Thymus (tissue), 11 donors: ENCODE data around the gene BTBD19. TPM values are rescaled to one million over a fixed set of nuclear protein-coding genes. Genes with fewer than 3 reads are reported as not detected.

Experiments
- DNase-seq, 9 donors: peaks; one replicate each; pipeline ENCODE4 v3.0.0-alpha.2; 2013; ENCODE audit warnings: low spot score in 9 of 9, low read depth in 6 of 9, missing footprints in 1 of 9
- H3K27ac ChIP-seq, 2 donors: one replicate each; pipeline ENCODE4 v1.5.1; 2013; ENCODE audit warnings: control low read depth in 1 of 2, low read depth in 1 of 2, low read length in 1 of 2, mild to moderate bottlenecking in 1 of 2, moderate library complexity in 1 of 2
- H3K27me3 ChIP-seq, 2 donors: one replicate each; pipeline ENCODE4 v1.5.1; 2013; ENCODE audit warnings: low read length in 1 of 2; ENCODE audit not compliant: control insufficient read depth in 2 of 2, insufficient read depth in 1 of 2
- H3K36me3 ChIP-seq, 2 donors: one replicate each; pipeline ENCODE4 v1.5.1; 2013; ENCODE audit warnings: low read length in 1 of 2, mild to moderate bottlenecking in 1 of 2, moderate library complexity in 1 of 2; ENCODE audit not compliant: control insufficient read depth in 2 of 2, insufficient read depth in 2 of 2
- H3K4me1 ChIP-seq, 2 donors: one replicate each; pipeline ENCODE4 v1.5.1; 2013; ENCODE audit warnings: low read length in 2 of 2; ENCODE audit not compliant: control insufficient read depth in 2 of 2, insufficient read depth in 2 of 2
- H3K4me3 ChIP-seq, 2 donors: one replicate each; pipeline ENCODE4 v1.5.1; 2013; ENCODE audit warnings: low read length in 2 of 2, control low read depth in 1 of 2, mild to moderate bottlenecking in 1 of 2
- H3K9me3 ChIP-seq, 2 donors: one replicate each; pipeline ENCODE4 v1.5.1; 2013; ENCODE audit warnings: low read length in 1 of 2, mild to moderate bottlenecking in 1 of 2; ENCODE audit not compliant: control insufficient read depth in 2 of 2, insufficient read depth in 1 of 2
- WGBS: extraction: QIAGEN DNeasy Blood & Tissue Kit; methylation state at CpG from one replicate; pipeline ENCODE4 v1.1.7; 2013; 5-methylcytosine and 5-hydroxymethylcytosine counted together
- polyA plus RNA-seq: library from polyadenylated mRNA; stranded (reverse); fragments of 200-250 nt; gene quantifications from one replicate; pipeline ENCODE4 v1.2.3, GENCODE V29; 2013
- total RNA-seq: library from RNA; stranded (reverse); fragments of 120-200 nt; gene quantifications from one replicate; pipeline ENCODE4 v1.2.4, GENCODE V29; 2013
- donor health status: healthy.

BTBD19 gene
- total and polyA plus RNA-seq, 2 donors: 0.42 to 3.8 TPM

DNA sequence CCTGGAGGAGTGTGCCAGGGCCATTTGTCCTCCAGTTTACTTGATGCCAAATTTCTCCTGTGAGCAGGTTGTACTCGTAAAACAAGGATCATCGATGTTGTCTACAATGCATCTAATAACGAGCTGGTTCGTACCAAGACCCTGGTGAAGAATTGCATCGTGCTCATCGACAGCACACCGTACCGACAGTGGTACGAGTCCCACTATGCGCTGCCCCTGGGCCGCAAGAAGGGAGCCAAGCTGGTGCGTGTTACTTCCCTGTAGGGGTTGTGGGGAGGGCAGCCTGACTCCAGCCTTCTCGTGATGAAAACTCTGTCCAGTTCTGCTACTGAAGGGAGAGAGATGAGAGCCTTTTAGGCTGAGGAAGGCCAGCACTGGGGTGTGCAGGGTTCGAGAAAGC lies 30.8 kb upstream of the BTBD19 start:
- H3K27me3 ChIP-seq: no peaks in the 10 kb centered on the region
- H3K27ac ChIP-seq: no peak overlapping the region
- no peak for DNase-seq
- no peak overlapping the region for H3K4me3 ChIP-seq
- WGBS: 96% methylated on average over 14 of the region's 14 CpGs
- no peaks in the 10 kb centered on the region for H3K9me3 ChIP-seq
- H3K36me3 ChIP-seq: peaks cover 37 to 53% of the 10 kb centered on the region in 2 donors
- H3K4me1 ChIP-seq: peaks cover 12 to 30% of the 10 kb centered on the region in 2 donors

DNA sequence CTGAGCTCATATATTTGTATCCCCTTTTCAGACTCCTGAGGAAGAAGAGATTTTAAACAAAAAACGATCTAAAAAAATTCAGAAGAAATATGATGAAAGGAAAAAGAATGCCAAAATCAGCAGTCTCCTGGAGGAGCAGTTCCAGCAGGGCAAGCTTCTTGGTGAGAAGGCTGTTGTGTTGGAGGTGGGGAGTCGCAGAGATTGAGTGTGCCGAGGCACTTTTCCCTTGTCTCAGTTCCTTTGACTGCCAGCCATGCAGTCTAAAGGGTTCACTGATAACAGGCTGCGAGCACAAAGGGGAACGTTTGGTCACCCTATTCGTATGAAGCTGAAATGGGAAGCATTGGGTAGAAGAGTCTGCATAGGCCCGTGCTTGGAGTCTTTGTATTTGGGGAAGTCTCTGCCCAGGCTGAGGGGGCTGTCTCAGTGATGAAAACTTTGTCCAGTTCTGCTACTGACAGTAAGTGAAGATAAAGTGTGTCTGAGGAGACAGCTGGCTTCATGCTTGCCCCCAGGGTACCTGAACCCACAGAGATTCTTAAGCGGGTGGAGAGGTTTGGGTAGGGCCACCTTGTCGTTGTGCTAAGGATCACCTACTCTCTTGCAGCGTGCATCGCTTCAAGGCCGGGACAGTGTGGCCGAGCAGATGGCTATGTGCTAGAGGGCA lies 30.2 kb upstream of the BTBD19 start:
- DNase-seq: no peak
- H3K4me1 ChIP-seq: peaks cover 12 to 30% of the 10 kb centered on the region in 2 donors
- H3K27ac ChIP-seq: no peak overlapping the region
- no peaks in the 10 kb centered on the region for H3K27me3 ChIP-seq
- peaks cover 37 to 53% of the 10 kb centered on the region in 2 donors for H3K36me3 ChIP-seq
- no peak overlapping the region for H3K4me3 ChIP-seq
- WGBS: 90% methylated on average over 13 of the region's 13 CpGs
- H3K9me3 ChIP-seq: no peaks in the 10 kb centered on the region

DNA sequence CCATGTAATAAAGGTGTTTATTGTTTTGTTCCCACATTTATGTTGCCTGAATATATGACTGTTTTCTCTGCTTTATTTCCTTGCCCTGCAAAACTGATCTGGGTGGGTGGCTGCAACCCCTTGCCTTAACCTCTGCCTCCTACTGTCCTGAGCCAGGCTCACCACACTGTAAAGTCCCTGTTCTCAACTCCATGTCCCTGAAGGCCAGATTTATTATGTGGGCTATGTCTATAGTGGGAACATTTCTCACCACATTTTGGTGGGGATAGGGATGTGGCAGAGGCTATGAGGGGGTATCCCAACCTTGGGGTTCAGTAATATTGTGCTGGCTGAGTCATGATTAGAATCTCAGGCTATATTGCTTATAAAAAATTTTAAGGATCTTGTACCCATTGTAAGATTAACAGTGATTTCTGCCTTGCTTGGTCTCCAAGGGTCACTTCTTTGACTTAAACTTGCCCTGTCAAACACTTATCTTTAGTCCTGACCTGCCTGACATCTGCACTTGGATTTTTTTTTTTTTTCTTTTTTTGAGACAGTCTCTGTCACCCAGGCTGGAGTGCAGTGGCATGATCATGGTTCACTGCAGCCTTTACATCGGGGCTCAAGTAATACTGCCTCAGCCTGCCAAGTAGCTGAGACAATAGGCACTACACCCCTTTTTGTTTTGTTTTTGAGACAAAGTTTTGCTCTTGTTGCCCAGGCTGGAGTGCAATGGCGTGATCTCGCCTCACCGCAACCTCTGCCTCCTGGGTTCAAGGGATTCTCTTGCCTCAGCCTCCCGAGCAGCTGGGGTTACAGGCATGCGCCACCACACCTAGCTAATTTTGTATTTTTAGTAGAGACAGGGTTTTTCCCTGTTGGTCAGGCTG lies 29.4 kb upstream of the BTBD19 start:
- Histone ChIP-seq H3K4me1 (peaks cover 16 to 34% of the 10 kb centered on the region in 2 donors), H3K9me3 (no peaks in the 10 kb centered on the region), H3K27ac (no peak overlapping the region), H3K4me3 (no peak overlapping the region), H3K27me3 (no peaks in the 10 kb centered on the region), H3K36me3 (peaks cover 37 to 53% of the 10 kb centered on the region in 2 donors)
- no peak for DNase-seq
- WGBS: 98% methylated on average over 6 of the region's 6 CpGs

DNA sequence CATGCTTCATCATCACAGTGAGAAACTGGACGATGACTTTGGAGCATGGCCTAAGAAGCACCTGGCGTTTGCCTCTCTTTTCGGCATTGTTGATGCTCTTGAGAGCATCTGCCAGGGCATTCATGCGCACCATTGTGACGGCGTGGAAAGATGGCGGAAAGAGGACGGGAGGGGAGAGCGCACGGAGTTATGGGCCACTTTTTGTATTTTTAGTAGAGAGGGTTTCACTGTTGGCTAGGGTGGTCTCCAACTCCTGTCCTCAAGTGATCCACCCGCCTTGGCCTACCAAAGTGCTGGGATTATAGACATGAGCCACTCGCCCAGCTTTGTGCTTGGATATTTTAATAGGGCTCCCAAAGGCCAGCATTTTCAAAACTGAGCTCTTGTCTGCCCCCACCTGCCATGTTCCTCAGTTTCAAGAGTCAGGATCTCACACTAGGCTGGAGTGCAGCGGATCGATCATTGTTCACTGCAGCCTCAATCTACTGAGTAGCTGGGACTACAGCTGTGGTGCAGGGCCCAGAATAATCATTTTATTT lies 27.7 kb upstream of the BTBD19 start:
- peaks cover 26 to 42% of the 10 kb centered on the region in 2 donors for H3K4me1 ChIP-seq
- peaks cover 37 to 53% of the 10 kb centered on the region in 2 donors for H3K36me3 ChIP-seq

DNA sequence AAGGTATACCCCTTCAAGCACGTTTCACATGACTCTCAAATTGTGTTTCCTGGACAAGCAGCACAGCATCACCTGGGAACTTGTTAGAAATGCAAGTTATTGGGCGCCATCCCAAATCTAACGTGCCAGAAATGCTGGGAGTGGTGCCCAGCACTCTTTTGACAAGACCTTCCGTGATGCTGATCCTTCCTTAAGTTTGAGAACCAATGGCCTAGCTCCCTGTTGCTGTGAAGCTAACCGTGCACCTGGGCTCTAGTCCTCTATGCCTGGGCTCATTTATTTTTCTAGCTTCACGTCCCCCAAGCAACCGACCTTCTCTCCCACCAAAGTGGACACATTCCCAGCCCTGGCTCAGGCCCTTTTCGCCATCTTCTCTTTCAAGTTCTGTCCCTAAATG lies 24.6 kb upstream of the BTBD19 start:
- Histone ChIP-seq H3K27ac (peak overlapping the region in 1 of 2 donors; percentile 36), H3K36me3 (peaks cover 16 to 30% of the 10 kb centered on the region in 2 donors), H3K27me3 (peaks cover 0 to 3% of the 10 kb centered on the region in 2 donors), H3K4me3 (peak overlapping the region; percentile 38 to 63), H3K9me3 (no peaks in the 10 kb centered on the region), H3K4me1 (peaks cover 18 to 30% of the 10 kb centered on the region in 2 donors)
- DNase-seq: no peak
- 63% methylated on average over 8 of the region's 8 CpGs for whole genome bisulfite sequencing

More for the DNA sequence above, 27.7 kb upstream of the BTBD19 start:
- Histone ChIP-seq H3K4me3 (no peak overlapping the region), H3K9me3 (no peaks in the 10 kb centered on the region), H3K27ac (no peak overlapping the region), H3K27me3 (no peaks in the 10 kb centered on the region)
- 98% methylated on average over 14 of the region's 14 CpGs for WGBS
- DNase-seq: no peak

DNA sequence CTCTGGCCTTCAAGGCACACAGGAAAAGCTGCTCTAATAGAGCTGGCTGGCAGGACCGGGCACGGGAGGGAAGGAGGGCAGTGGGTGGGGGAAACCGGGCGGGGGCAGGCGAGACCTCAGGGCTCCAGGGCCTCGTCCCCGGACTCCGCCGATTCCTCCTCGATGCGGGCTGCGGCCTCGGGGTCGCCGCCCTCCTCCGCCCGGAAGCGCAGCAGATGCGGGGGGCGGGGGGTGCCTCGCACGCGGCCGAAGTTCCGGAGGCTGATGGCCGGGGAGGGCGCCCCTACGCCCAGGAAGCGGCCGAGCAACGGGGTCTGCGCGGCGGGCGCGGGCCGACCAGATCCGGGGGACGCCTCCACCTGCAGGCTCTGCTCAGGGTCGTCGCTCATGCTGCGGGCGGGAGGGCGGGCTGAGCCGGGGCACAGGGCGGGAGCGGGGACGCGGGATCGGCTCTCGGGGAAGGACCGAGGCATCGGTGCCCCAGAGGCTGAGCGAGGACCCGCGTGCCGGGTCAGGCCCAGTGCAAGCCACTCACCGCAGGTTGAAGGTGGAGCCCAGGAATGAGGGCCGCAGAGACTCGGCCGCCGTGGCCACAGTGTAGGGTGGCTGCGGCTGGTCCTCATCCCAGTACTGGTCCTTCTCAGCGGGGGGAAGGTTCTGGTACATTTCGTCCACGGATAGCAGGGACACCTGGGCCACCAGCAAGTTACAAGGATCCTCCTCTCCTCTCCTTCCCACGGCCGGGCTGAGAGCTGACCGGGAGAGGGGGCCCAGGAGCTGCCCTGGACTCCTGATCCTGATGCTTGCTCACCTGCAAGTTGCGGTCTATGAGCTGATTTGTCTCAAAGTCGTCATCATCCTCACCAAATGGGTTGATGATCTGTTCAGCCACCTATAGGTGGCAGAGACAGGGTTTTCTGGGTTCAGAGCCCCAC lies 24.0 kb upstream of the BTBD19 start:
- Histone ChIP-seq H3K9me3 (no peaks in the 10 kb centered on the region), H3K4me3 (peak overlapping the region; percentile 38 to 63), H3K27me3 (peaks cover 0 to 3% of the 10 kb centered on the region in 2 donors), H3K36me3 (peaks cover 11 to 24% of the 10 kb centered on the region in 2 donors), H3K27ac (peak overlapping the region in 1 of 2 donors; percentile 44), H3K4me1 (peaks cover 18 to 30% of the 10 kb centered on the region in 2 donors)
- 15% methylated on average over 71 of the region's 71 CpGs for WGBS
- peak in 1 of 9 donors; percentile 35 for DNase-seq

DNA sequence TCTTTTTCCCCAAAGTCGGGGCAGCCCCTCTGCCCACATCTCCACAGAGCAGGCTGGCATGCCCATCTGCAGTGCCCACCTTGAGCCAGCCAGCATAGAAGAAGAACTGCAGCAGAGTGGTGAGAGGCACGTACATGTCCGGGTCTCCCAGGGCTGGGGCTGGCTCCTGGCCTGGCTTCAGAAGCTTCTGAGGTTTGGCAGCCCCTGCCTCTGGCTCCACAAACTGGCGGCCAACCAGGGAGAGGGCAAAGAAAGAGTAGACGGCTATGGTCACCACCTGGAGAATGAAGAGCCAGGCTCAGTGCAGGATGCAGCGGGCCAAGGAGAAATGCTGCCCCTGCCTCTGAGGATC lies 23.3 kb upstream of the BTBD19 start:
- H3K27me3 ChIP-seq: peaks cover 0 to 3% of the 10 kb centered on the region in 2 donors
- peaks cover 11 to 19% of the 10 kb centered on the region in 2 donors for H3K36me3 ChIP-seq
- 88% methylated on average over 6 of the region's 6 CpGs for WGBS
- H3K4me3 ChIP-seq: no peak overlapping the region
- no peaks in the 10 kb centered on the region for H3K9me3 ChIP-seq
- no peak overlapping the region for H3K27ac ChIP-seq
- no peak for DNase-seq
- H3K4me1 ChIP-seq: peaks cover 18 to 30% of the 10 kb centered on the region in 2 donors

DNA sequence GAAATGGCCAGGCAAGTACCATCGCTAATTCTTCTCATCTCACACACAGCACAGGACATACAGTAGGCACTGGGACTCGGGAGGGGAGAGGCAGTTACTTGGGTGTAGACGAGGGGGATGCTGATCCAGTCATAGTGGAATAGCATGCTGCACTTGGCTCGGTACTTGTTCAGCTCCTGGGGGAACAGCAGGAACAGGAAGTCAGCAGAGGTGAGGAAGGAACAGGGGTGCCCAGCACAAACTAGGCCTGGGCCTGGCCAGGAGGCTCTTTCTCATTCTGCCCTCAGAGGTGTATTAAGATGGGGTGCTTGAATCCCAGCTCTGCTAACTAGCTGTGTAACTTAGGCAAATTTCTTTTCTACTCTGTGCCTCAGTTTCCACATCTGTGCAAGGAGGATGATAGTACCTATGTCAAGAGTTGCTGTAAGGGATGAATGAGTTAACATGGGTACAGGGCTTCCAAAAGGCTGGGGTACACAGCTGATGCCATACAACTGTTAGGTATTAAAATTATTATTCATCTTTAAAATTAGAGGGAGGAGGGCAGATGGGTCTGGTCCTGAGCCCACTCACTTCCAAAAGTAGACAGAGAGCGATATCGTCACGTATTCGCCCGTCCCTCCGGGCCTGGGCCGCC lies 22.7 kb upstream of the BTBD19 start:
- DNase-seq: no peak
- Histone ChIP-seq H3K27me3 (peaks cover 0 to 3% of the 10 kb centered on the region in 2 donors), H3K4me3 (peak overlapping the region; percentile 39 to 45), H3K9me3 (no peaks in the 10 kb centered on the region), H3K36me3 (peaks cover 8 to 13% of the 10 kb centered on the region in 2 donors), H3K27ac (no peak overlapping the region), H3K4me1 (peaks cover 18 to 30% of the 10 kb centered on the region in 2 donors)
- WGBS: 34% methylated on average over 11 of the region's 11 CpGs
